ENCODE results near the gene CST7. TPM values are rescaled to one million over a fixed set of nuclear protein-coding genes. Genes with fewer than 3 reads are reported as not detected.

CST7 gene
- polyA plus RNA-seq, 1 of the 3 experiments (the other 2 are of a cell fraction) = 0.07 TPM

DNA sequence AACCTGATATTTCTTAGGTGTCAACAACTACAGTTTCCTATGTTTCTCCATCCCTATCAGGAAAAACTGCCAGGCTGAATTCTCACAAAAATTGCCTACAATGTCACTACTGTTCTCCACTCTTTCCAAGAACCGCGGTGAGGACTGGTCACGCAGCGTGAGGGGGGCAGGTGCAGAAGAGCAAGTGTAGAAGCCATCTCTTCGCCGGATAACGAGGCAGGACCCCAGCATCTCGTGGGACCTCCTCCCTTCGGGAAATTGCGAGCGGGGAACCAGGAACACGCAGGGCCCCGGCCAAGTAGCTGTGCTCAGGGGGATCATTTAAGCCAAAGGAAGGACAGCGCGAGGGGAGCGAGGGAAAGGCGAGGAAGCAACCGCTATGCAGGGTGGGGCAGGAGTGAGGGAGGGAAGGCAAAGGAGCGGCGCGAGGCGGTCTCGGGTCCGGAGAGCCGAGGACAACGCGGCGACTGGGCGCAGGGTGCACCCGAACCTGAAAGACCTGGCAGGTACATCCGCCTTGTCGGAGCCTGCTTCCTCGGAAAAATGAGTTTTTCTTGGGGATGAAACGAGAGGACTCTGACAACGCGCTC, 42.9 kb downstream of the CST7 start:
- DNase-seq = peak; percentile 56
- CTCF ChIA-PET = interaction anchor here (4.7 kb wide), 1 partner anchor 72 kb away, joined by 48 read pairs; no protein-coding TSS in a partner anchor
- WGBS (ENCODE audit: low lambda C conversion rate) = 2% methylated on average over 31 of the region's 36 CpGs

DNA sequence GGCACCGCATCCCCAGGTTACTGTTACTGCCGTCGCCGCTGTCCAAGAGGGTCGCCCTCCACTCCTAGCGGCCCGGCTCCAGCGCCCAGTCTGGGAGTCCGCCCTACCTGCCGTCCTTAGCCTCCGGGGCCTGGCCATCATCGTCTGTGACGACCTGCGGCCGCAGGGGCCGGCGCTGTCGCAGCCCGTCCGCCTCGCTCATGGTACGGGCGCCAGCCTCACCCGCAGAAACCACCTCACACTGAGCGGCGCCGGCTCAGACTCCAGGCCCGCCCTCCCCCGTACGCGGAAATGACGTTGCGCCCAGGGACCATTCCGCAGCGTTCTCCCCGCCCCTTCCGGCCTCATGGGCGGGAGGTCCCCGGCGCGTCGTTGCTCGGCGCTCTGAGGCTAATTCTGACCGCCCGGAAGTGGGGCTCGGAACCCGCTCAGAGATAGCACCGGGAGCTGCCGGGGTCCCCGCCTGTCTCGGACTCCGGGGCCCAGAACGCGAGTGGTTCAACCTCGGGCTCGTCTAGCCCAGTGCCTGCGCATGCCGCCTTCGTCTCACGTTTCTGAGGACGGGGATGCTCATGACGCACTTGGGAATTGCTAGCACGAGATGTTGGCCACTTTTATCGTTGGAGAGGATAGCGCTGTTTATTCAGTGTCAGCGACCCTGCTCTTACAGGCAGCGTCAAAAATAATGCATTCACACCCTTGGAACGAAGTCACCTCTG, 43.6 kb downstream of the CST7 start, which contains the start of gene APMAP:
TSS of gene APMAP (minus strand) at position 265 of the 719 bp plus-strand sequence. CDS start at position 202, 63 bp downstream.
- Histone ChIP-seq H3K79me2 (ENCODE audit: insufficient read depth) (peaks cover 44% of the 10 kb centered on the region), H3K9me3 (no peaks in the 10 kb centered on the region), H2AFZ (ENCODE audit: low read depth) (peak within 1 kb of the TSS; percentile 88), H3K4me3 (ENCODE audit: low read depth in 2 of 2, low read length in 1 of 2) (peak within 1 kb of the TSS; percentile 91 to 95), H3K27me3 (ENCODE audit: insufficient read depth) (no peaks in the 10 kb centered on the region), H3K4me2 (peak within 1 kb of the TSS; percentile 95), H3K36me3 (replicated peaks in 1 of 2; ENCODE audit: control insufficient read depth in 1 of 2, insufficient read depth in 2 of 2, low read length in 1 of 2) (peaks cover 0 to 3% of the 10 kb centered on the region in 2 experiments), H3F3A (replicated peaks; ENCODE audit: insufficient read depth) (peaks cover 11% of the 10 kb centered on the region), H3K9me2 (no peaks in the 10 kb centered on the region), H3K9ac (peak within 1 kb of the TSS; percentile 75), H3K27ac (ENCODE audit: low read depth in 2 of 2, low read length in 1 of 2) (peak within 1 kb of the TSS; percentile 76 to 89), H4K20me1 (ENCODE audit: insufficient read depth) (no peaks in the 10 kb centered on the region), H3K4me1 (ENCODE audit: control insufficient read depth in 1 of 2, insufficient read depth in 2 of 2, low read depth in 1 of 2, low read length in 1 of 2) (peaks cover 17 to 20% of the 10 kb centered on the region in 2 experiments; a peak in 3 of 4 replicates)
- 0% methylated on average over 11 of the region's 69 CpGs for WGBS (ENCODE audit: low lambda C conversion rate)
- CTCF ChIA-PET = interaction anchor here (1.2 to 4.7 kb wide), 7 partner anchors 71 to 415 kb away, joined by 3 to 48 read pairs (median 7); partner anchors contain the start of gene GINS1
- POLR2A ChIA-PET = no interaction called here
- peak; percentile 98 for DNase-seq
- TF ChIP-seq, protein P1, sequence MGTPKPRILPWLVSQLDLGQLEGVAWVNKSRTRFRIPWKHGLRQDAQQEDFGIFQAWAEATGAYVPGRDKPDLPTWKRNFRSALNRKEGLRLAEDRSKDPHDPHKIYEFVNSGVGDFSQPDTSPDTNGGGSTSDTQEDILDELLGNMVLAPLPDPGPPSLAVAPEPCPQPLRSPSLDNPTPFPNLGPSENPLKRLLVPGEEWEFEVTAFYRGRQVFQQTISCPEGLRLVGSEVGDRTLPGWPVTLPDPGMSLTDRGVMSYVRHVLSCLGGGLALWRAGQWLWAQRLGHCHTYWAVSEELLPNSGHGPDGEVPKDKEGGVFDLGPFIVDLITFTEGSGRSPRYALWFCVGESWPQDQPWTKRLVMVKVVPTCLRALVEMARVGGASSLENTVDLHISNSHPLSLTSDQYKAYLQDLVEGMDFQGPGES (IDR thresholded peaks at IDR 0.05; ENCODE audit: low read depth, low read length) = no peak
- TF ChIP-seq SMC3 (IDR thresholded peaks at IDR 0.05; ENCODE audit: low read depth, low read length) (no peak), GATA2 (CRISPR knock-in tag; IDR thresholded peaks at IDR 0.05) (peak; percentile 19; the same call in 1 of the 2 replicates), RCOR1 (IDR thresholded peaks at IDR 0.05; ENCODE audit: low read length) (no peak), TAF1 (IDR thresholded peaks at IDR 0.05; ENCODE audit: borderline replicate concordance, low read depth, low read length) (peak; percentile 85), RAD21 (IDR thresholded peaks at IDR 0.05; ENCODE audit: low read length) (no peak), TCF12 (IDR thresholded peaks at IDR 0.05) (no peak), CHD2 (IDR thresholded peaks at IDR 0.05; ENCODE audit: low read length, partially characterized antibody) (no peak), RFX5 (IDR thresholded peaks at IDR 0.05; ENCODE audit: low read length) (no peak; the same call in 1 of the 2 replicates), ELF1 (IDR thresholded peaks at IDR 0.05) (peak; percentile 87), NRF1 (IDR thresholded peaks at IDR 0.05; ENCODE audit: low read depth, low read length) (peak; percentile 2; the same call in 1 of the 2 replicates), NFIC (IDR thresholded peaks at IDR 0.05; ENCODE audit: borderline replicate concordance) (no peak), FOSL2 (IDR thresholded peaks at IDR 0.05; ENCODE audit: borderline replicate concordance, low read depth) (no peak), TEAD4 (IDR thresholded peaks at IDR 0.05; ENCODE audit: borderline replicate concordance, insufficient read depth) (no peak), SIN3A (IDR thresholded peaks at IDR 0.05; ENCODE audit: borderline replicate concordance, low read depth, low read length) (peak; percentile 75; the same call in 1 of the 2 replicates)
- TF ChIP-seq, protein P2, sequence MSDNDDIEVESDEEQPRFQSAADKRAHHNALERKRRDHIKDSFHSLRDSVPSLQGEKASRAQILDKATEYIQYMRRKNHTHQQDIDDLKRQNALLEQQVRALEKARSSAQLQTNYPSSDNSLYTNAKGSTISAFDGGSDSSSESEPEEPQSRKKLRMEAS (IDR thresholded peaks at IDR 0.05; ENCODE audit: low read depth) = peak; percentile 90
- TF ChIP-seq, protein P3, sequence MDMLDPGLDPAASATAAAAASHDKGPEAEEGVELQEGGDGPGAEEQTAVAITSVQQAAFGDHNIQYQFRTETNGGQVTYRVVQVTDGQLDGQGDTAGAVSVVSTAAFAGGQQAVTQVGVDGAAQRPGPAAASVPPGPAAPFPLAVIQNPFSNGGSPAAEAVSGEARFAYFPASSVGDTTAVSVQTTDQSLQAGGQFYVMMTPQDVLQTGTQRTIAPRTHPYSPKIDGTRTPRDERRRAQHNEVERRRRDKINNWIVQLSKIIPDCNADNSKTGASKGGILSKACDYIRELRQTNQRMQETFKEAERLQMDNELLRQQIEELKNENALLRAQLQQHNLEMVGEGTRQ (IDR thresholded peaks at IDR 0.05; ENCODE audit: borderline replicate concordance, low read depth, low read length) = no peak

More for the DNA sequence above, 42.9 kb downstream of the CST7 start:
- peak overlapping the region; percentile 88 for H2AFZ ChIP-seq (ENCODE audit: low read depth)
- H3K36me3 ChIP-seq (replicated peaks in 1 of 2; ENCODE audit: control insufficient read depth in 1 of 2, insufficient read depth in 2 of 2, low read length in 1 of 2) = peaks cover 0 to 3% of the 10 kb centered on the region in 2 experiments
- H3K79me2 ChIP-seq (ENCODE audit: insufficient read depth) = peaks cover 50% of the 10 kb centered on the region
- TF ChIP-seq RFX5 (IDR thresholded peaks at IDR 0.05; ENCODE audit: low read length) (no peak), FOSL2 (IDR thresholded peaks at IDR 0.05; ENCODE audit: borderline replicate concordance, low read depth) (no peak)
- TF ChIP-seq, protein P2 (IDR thresholded peaks at IDR 0.05; ENCODE audit: low read depth) = no peak
- TF ChIP-seq, protein P1 (IDR thresholded peaks at IDR 0.05; ENCODE audit: low read depth, low read length) = no peak
- H3K9ac ChIP-seq = peak overlapping the region; percentile 75
- POLR2A ChIA-PET = no interaction called here
- H3F3A ChIP-seq (replicated peaks; ENCODE audit: insufficient read depth) = peaks cover 11% of the 10 kb centered on the region
- peak overlapping the region; percentile 76 to 83 for H3K27ac ChIP-seq (ENCODE audit: low read depth in 2 of 2, low read length in 1 of 2)
- peaks cover 17 to 20% of the 10 kb centered on the region in 2 experiments; a peak in 3 of 4 replicates for H3K4me1 ChIP-seq (ENCODE audit: control insufficient read depth in 1 of 2, insufficient read depth in 2 of 2, low read depth in 1 of 2, low read length in 1 of 2)
- H3K4me2 ChIP-seq = peak overlapping the region; percentile 95
- no peaks in the 10 kb centered on the region for H3K9me3 ChIP-seq
- H3K27me3 ChIP-seq (ENCODE audit: insufficient read depth) = no peaks in the 10 kb centered on the region
- no peaks in the 10 kb centered on the region for H3K9me2 ChIP-seq
- no peaks in the 10 kb centered on the region for H4K20me1 ChIP-seq (ENCODE audit: insufficient read depth)
- H3K4me3 ChIP-seq (ENCODE audit: low read depth in 2 of 2, low read length in 1 of 2) = peak overlapping the region; percentile 91 to 95

Data from SK-N-SH (cell line).